ENCODE data around the gene TEX9.

The TEX9 gene

GRCh38 chr15:56442354-56442753 is 77.1 kb downstream of the TEX9 start:
- no peak for TF ChIP-seq CTCF (conservative IDR thresholded peaks at IDR 0.05; ENCODE audit: low read depth, low read length)
- H3K4me3 ChIP-seq (ENCODE audit: low read length) = no peak overlapping the region
- DNase-seq (ENCODE audit: low read depth) = no peak

DNA sequence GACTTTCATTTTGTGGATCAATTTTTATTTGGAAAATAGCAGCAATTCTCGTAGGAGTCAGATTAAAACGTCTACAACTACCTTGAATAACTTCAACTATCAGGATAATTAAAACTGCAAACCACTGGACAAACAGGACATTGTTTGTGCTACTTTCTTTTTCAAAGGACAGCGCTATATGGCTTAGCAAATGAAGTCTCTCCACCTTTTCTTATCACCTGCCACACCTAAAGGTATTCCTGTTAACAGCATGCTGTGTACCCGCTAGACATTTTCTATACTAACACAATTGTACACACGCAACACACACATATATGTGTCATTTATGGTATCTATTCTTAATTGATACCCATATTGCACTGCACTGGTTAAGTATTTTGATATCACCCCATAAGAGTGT is 80.5 kb downstream of the TEX9 start:
- no peak for TF ChIP-seq CTCF (conservative IDR thresholded peaks at IDR 0.05; ENCODE audit: low read depth, low read length)
- no peak overlapping the region for H3K4me3 ChIP-seq (ENCODE audit: low read length)
- DNase-seq (ENCODE audit: low read depth) = no peak

DNA sequence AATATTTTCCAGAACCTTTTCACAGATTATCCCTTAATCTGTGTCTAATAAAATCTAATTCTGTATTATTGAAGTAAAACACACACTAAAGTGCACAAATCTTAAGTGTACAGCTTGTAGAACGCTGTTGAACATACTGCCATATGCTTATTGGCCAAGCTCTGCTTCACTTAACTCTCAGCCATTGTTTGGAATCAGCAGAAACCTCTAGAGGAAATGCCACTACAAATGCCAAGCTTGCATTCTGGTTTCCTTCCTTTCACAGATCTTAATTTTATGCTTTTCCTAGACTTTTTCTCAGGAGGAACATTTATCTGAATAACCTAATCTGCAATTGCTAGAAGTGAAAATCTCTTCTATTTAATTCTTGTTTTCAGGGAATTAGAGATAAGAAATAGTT is 89.6 kb downstream of the TEX9 start:
- no peak for TF ChIP-seq CTCF (conservative IDR thresholded peaks at IDR 0.05; ENCODE audit: low read depth, low read length)

DNA sequence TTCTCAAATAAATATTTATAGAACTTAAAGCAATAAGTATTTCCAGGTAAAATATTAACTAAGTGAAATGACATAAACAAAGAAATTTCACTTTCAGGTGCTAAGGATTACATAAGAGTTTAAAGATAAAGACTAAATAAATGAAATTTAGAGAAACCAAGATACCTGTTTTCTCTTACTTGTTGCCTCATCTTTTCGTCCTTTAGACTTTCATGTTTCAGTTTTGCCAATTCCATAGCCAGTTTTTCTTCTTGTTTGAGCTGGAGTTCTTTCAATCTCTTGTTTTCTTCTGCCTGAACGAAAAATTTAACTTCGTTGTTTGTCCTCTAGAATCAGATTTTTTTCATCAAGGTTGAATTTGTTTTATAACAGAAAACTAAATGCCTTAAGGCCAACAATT is 91.0 kb downstream of the TEX9 start:
- no peak for DNase-seq (ENCODE audit: low read depth)
- no peak overlapping the region for H3K4me3 ChIP-seq (ENCODE audit: low read length)
- no peak for TF ChIP-seq CTCF (conservative IDR thresholded peaks at IDR 0.05; ENCODE audit: low read depth, low read length)

More for the DNA sequence above, 89.6 kb downstream of the TEX9 start:
- no peak overlapping the region for H3K4me3 ChIP-seq (ENCODE audit: low read length)
- no peak for DNase-seq (ENCODE audit: low read depth)

DNA sequence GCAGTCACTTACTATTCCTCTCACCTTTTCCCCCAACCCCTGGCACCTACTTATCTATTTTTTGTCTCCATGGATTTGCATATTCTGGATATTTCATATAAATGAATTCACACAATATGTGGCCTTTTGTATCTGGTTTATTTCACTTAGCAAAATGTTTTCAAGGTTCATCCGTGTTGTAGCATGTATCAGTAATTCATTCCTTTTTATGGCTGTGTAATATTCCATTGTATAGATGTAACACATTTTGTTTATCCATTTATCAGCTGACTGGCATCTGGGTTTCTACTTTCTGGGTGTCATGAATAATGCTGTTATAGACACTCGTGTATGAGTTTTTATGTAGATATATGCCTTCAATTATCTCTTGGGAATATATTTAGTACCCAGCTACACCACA is 93.9 kb downstream of the TEX9 start:
- no peak for TF ChIP-seq CTCF (conservative IDR thresholded peaks at IDR 0.05; ENCODE audit: low read depth, low read length)
- no peak overlapping the region for H3K4me3 ChIP-seq (ENCODE audit: low read length)
- DNase-seq (ENCODE audit: low read depth) = no peak

DNA sequence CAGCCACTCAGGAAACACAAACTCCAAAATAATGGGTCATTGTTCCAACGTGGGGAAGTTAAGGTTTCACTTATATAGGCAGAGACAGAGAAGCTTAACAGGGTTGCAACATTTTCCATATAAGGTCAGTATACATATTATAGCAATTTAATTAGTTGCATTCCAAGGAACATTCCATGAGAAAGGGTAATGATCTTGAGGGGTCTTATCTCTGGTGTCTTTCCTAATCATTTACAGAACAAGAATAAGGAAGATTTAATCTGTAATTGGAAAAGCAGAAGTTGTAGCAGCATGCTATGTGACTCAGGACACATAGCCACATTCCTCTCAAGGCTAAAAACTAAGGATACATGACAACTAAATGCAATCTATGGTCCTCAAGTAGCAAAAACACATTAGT is 94.8 kb downstream of the TEX9 start:
- TF ChIP-seq CTCF (conservative IDR thresholded peaks at IDR 0.05; ENCODE audit: low read depth, low read length) = no peak
- peak; percentile 28 for DNase-seq (ENCODE audit: low read depth)
- H3K4me3 ChIP-seq (ENCODE audit: low read length) = no peak overlapping the region

DNA sequence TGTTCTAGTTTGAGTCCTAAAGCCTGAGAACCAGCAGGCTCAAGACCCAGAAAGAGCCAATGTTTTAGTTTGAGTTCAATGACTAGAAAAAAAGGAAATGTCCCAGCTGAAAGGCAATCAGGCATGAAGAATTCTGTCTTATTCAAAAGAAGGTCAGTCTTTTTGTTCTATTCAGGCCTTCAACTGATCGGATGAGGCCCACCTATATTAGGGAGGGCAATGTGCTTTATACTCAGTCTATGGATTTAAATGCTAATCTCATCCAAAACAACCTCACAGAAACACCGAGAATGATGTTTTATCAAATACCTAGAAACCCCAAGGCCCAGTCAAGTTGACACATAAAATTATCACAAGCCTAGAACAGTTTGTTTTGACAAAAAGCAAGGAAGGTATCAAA is 95.7 kb downstream of the TEX9 start:
- no peak overlapping the region for H3K4me3 ChIP-seq (ENCODE audit: low read length)
- TF ChIP-seq CTCF (conservative IDR thresholded peaks at IDR 0.05; ENCODE audit: low read depth, low read length) = no peak
- no peak for DNase-seq (ENCODE audit: low read depth)

Measured in retinal pigment epithelial cell (primary cell).